GM19324 (cell line): ENCODE results near the gene ELMOD1.

Experiments
- ATAC-seq: cut with Tn5 transposase; IDR thresholded peaks from one replicate; pipeline ENCODE4 v1.9.1; 2021; ENCODE audit warnings: mild to moderate bottlenecking, moderate library complexity; ENCODE audit not compliant: unreplicated experiment, low FRiP score

ELMOD1 gene

DNA sequence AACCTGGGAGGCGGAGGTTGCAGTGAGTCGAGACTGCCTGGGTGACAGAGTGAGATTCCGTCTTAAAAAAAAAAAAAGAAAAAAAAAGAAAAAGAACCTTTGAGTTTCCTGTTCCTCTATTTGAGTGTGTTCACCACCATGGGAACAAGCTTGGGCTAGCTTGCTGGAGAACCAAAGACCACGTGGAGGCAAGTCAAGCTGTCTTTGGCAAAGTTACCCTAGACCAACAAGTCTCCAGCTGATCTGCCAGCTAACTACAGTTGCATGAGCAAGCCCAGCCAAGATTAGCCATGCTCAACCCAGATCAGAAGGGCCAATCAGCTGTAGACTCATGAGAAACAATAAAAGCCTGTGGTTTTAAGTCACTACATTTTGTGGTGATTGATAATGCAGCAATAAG, 91.2 kb downstream of the ELMOD1 start:
- ATAC-seq = no peak

DNA sequence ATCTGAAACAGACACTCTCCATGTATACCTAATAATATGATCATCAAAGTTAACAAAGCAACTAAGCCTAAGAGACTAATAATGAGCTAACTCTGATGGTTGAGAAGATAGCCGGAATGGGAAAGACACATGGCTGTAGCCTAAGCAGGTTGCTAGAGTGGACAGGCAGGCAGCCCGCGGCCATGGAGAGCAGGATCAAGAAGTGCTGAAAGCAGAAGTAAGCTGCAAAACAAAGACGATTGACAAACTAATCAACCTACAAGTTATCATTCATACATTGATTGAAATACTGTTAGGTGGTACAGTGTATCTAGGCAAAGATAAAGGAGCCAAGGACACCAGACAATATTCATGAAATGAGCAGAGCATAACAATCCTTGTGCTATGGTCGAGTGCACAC, 91.6 kb downstream of the ELMOD1 start:
- ATAC-seq = no peak

DNA sequence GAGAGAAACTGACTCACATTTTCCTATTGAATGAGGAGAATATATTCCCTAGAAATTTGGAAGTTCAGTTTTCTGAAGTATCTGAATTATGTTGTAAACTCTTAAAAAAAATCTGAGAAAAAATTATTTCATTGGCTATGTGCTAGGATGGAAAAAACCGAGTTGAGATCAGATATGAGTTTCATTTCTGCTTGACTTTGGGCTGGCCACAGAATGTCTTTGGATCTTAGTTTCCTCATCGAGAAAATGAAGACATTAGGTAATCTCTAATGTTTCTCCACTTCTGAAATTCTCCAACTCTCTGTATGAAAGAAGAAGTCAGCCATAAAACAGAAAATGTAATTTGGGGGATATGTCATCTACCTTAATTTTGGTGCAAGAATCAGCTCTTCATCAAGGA, 92.1 kb downstream of the ELMOD1 start:
- ATAC-seq = no peak

DNA sequence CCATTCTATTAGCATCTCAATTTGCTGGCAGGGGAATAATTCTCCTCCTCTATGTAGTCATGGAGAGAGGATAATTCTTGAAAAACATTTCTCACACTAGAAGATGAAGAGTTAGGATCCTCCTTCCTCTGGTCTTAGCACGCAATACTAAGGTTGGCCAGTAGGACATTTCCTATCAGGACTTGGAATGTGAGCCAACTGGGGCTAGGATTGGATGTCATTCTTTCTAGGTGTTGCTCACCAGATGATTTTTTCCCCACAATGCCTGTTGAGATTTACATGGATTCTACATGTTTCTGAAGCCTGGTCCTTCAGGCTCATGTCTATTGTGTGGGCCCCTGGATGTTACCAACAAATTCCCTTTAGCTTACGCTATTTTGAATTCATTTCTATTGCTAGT, 92.9 kb downstream of the ELMOD1 start:
- no peak for ATAC-seq

DNA sequence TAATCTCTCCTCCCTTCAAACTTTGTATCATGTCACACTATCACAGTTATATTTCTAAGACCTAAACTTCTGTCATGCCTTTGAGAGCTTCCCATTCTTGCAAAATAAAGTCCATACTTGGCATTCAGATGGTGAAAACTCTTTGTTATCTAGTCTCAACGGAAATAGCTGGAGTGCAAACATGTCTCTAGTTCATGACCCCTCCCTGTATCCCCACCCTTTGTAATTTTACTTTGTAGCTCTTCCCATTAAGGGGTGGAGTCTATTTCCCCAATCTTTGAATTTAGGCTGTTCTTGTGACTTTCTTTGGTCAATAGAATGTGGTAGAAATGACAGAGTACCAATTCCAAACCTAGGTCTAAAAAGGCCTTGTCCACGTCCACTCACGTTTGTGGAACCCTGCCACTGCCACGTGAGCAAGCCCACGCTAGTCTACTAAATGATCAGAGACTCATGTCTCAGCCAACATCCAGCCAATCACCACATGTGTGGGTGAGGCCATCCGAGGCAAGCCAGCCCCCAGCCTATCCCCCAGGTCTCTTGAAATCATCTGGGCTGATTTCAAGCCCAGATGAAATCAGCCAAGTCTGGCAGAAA, 97.5 kb downstream of the ELMOD1 start:
- no peak for ATAC-seq

DNA sequence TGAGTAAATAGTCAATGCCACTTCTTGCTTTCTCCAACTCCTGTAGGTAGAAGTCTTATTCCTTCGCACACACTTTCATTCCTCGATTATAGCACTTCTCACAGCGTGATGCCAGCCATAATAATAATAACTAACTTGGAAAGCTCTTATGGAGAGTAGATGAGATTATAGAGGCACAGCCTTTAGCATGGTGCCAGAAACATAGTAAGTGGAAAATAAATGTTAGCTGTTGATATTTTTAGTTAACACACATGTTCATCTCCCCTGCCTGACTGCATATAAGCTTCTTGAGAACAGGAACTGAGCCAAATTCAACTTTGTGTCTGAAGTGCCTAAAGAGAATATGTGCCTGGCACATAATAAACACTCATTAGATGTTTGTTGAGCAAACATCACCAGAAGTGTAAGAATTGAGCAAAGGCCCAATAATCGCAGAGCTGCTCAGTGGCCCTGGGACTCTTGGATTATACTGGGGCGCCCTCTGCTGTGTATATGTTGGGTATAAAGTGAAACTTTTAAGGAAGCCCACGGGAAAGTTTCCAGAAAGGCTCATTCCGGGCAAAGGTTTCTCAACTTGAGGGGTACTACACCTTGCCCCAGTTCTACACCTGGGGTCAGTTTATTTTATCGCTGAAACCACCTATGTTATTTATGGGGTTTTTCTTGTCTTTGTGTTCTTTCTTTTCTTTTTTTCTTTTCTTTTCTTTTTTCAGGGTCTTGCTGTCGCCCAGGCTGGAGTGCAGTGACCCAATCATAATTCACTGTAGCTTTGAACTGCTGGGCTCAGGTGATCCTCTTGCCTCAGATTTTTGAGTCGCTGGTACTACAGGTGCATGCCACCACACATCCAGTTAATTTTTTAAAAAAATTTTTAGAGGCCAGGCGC, 98.6 kb downstream of the ELMOD1 start:
- ATAC-seq = no peak

DNA sequence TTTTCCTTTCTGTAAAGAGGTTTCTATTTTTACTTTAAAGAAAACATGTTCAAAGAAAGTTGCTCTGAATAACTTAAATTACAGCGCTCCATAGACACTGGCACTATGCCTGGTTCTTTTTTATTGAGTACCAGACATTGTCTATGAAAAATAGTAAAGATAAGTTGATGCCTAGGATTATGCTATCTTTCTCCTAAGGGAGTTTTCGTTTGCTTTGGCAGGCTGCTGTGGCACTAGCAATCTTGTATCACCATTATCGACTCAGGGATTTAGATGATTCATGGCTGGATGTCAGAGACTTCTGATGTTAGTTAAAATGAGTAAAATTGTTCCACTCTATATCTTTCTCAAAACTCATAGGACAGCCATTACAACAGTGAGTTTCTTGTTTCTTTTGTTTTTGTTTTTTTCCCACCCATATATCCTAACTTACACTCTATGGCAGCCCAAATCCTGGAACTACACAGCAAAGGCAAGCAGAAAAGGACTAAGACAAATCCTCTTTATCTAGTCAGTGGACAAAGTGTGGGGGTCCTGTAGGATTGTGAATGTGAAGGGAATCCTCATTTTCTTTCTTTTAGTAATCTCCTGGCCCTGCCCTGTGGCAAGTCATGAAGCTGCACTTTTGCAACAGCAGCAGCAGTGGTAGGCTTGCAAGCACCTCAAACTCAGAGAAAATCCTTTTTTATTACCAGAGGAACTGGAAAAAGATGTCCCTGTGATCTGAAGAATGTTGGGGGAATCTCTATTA, 100.2 kb downstream of the ELMOD1 start:
- no peak for ATAC-seq

DNA sequence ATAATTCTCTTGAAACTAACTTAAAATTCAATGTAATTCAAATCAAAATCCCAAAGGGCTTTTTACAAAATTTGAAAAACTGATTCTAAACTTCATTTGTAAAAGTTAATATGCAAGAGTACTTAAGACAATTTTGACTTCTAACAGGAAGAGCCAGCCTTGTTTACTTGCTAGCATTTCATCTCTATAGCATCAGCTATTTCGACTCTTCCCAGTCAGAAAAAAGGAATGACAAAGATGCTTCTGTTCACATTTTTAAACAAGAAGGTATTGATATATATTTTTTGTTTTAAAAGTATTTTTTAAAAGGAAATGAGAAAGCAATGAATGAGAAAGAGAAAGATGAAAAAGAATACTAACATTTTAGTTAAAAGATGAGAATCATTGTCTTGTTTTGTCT, 104.5 kb downstream of the ELMOD1 start:
- ATAC-seq = no peak

DNA sequence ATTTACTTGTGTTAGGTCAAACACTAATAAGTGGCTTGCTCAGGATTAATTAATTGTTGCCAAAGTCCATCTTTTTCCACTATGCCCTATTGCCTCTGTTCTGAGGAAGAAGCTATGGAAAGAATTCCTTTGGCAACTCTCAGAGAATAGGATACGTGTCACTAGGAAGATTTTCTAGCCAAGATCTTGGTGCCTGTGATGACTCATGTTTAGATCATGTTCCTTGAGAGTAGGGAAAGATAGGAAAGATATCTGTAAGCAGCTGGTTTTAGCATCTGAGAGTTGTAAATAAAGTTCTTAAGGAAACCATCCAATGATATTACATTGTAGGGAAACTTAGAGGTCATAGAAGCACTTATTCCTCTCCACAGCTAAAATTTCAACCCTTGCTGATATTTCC, 105.2 kb downstream of the ELMOD1 start:
- ATAC-seq = no peak

DNA sequence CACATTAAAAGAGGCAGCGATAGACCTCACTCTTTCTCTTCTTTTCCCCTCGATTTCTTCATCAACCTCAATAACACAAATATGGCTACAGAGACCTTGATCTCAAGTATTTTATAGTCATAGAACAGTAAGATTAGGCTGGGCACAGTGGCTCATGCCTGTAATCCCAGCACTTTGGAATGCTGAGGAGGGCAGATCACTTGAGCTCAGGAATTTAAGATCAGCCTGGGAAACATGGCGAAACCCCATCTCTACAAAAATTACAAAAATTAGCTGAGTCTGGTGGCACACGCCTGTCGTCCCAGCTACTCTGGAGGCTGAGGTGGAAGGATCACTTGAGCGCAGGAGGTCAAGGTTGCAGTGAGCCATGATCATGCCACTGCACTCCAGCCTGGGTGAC, 106.3 kb downstream of the ELMOD1 start:
- no peak for ATAC-seq

DNA sequence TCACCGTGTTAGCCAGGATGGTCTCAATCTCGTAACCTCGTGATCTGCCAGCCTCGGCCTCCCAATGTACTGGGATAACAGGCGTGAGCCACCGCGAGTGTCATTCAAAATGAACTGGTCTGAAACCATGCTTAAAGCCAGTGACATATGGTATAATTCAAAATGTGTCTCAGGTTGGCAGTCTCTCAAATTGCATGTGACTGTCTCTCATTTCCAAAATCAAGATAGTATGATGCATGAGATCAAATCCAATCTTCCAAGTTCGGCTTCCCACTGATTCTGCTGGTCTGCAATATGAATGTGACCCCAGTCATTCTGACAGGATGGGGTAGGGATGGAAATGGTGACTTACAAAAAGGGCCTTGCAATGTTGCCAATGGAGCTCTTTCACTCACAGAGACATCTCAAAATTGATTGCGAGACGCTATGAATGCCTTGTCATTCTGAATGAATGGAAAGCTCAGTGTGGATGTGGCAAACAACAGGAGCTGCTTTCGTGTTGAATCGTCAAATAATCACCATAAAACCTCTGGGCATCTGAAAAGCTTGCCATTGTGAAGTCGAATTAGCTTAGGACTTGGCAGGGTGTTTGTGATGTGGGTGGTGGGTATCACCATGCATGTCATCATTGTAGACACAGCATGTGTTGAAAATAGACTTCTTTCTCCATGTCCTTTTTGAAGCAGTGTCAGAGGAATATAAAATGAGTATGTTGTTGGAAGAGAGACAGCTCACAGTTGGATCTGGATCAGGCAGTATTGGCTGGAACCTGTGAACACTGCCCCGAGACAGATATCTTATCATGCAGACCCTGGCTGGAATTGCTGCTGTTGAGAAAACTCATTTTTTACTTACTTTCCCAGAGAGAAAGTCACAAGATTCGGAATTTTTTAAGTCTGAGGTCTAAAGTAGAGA, 108.7 kb downstream of the ELMOD1 start:
- no peak for ATAC-seq

DNA sequence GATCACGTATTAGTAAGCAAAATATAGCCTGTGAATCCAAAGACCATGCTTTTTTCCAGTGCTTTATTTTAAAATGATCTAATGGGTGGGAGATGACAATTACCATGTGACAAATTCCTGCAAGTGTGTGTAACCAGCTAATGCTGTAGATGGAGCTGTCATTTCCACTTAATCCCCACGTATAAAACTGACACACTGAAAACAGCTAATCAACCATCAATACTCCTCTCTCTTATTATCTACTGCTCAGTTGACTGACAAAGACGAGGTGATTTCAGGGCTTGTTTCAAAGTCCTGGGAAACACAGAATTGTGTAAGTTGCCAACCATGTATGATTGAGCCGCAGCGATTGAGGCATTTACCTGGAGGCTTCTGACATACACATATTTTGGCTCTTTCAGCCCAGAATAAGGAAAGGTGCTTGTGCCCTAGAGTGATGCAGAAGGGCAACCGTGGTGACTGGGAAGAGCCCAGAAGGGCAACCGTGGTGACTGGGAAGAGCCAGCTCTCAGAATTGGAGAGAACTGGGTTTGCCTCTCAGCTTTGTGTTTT, 111.2 kb downstream of the ELMOD1 start:
- no peak for ATAC-seq

DNA sequence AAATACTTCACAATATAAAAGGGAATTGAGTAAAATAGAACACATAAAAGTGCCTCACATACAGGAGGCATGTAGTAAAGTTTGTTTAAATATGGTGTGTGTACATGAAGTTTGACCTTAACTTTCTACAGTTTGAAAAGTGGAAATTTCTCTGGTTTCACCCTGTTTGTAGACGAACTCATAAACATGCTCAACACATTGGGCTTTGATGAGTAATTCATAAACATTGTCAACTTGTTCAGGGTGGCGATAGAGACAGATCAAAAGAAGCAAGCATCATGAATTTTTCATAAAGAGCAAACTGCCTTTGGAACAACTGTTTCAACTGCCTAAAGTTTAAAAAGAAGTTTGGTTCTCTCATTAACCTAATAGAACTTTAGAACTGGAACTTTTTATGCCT, 111.8 kb downstream of the ELMOD1 start:
- no peak for ATAC-seq

DNA sequence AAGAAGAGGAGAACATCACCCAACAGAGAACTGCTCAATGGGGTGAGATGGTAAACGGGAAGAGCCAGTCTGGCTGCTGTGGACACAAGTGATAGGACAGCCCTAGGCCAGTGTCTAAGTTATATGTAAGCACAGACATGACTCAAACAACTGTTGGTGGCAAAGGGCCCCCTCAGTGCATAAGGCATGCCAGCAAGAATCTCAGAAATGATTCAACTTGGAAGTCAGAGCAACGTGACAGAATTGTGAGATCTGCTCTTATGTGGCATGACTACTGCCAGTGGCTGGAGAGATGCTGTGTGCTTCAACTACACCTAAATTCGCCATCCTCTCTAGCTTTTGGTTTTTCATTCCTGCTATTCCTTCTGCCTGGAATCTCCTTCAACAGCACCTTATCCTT, 113.5 kb downstream of the ELMOD1 start:
- no peak for ATAC-seq

DNA sequence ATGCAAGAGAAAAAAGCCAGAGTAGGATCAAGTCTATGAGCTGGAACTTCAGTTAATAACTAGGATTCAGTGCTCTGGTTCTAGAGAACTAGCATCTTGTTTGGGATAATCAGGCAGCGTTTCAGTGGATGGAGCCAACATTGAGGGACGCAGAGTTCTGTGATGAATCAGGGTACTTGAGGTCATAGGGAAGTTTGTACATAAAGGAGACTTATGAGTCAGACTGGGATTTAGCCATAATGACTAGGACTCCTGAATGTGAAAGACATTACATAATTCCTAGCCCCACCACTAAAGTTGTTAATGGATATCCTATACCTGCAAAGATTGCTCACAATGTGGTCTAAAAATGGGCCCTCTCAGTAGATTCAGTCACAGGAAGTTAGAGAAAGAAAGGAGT, 114.1 kb downstream of the ELMOD1 start:
- ATAC-seq = no peak

DNA sequence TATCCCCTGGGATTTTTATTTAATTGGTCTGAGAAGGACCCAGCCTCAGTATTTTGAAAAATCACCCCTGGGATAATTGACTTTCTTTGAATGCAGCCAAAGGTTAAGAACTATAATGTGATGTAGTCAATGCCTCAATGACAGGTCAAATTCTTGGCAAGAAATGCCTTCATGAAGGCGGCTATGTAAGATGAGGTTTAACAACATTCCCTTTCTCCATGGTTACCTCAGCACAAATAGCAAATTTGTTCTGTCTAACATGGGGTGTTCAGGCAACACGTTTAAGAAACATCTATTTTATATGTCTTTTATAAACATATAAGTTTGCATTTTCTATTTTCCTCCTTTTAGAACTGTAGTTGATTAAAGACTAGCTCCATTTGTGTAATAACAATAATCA, 115.6 kb downstream of the ELMOD1 start:
- no peak for ATAC-seq

DNA sequence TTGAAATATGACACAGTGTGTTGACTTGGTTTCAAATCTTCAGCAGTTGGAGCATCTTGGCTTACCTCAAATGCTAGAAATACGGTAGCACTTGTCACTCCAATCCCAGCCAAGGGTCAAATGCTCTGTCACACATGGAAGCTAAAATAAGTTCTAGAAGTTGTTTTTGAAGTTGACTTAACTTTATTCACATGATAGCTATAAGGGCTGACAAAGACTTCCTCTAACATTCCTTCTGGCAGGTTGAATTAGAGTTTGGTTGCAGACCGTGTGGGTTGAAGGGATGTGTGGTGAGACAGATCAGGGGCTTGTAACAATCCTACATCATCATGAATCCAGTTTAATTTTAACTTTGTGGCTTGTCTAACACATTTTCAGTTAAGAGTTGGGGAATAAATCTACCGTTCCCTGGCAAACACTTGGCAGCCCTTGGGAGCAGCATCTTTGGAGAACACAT, 116.3 kb downstream of the ELMOD1 start:
- no peak for ATAC-seq

DNA sequence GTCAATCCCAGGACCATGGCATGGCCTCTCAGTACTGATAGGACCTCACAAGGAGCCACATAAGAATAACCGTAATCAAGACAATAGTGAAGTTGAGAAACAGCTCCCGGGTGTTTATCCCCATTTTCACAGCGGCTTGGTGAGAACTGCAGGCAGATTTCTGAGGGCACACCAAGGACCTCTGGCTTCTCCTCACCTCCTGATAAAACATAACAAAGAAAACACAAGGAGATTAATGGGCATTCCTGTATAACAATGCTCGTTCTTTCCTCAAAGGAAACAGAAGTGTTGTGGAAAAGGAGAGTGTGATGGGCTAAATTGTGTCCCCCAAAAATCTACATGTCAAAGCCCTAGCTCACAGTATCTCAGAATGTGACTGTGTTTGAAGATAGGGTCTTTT, 116.9 kb downstream of the ELMOD1 start:
- no peak for ATAC-seq

DNA sequence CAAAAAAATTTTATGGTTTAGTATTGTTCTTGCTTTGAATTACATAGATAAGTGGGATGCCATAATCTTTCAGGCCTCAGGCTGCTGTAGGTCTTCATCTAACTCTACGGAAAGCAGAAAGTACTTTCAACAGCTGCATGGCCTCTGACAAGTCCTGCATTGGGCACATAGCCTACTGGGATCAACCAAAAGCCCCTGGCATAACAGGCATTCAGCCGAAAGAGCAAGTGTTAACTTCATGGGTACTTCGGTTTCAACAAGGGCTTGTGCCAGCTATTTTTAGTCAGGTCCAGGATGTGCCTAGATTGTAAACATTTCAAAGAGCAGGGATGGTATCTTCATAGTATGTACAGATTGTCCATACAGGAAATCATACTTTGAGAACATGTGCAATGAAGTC, 117.8 kb downstream of the ELMOD1 start:
- ATAC-seq = no peak

DNA sequence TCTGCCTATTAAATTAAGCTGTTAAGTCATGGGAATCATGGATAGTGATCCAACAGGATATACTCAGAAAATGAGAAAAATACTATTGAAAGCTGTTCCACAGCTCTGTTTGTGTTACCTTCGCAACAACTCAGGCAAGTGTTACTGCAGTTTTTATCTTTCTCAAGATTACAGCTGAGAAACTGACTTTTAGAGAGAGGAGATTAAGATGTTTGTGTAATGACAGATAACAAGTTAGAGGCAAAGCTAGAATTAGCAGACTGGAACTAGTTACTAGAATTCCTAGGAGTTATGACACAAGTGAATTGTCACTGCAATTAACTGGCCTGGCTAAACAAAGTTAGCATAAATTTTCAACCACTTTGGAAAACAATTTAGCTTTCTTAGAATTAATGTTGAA, 119.4 kb downstream of the ELMOD1 start:
- ATAC-seq = no peak
